Measurements from ENCODE around the gene SHROOM4. TPM values are rescaled to one million over a fixed set of nuclear protein-coding genes. Genes with fewer than 3 reads are reported as not detected.

Gene SHROOM4
- total and polyA plus RNA-seq, 4 donors = 0.62 to 2.3 (median 0.93) TPM

DNA sequence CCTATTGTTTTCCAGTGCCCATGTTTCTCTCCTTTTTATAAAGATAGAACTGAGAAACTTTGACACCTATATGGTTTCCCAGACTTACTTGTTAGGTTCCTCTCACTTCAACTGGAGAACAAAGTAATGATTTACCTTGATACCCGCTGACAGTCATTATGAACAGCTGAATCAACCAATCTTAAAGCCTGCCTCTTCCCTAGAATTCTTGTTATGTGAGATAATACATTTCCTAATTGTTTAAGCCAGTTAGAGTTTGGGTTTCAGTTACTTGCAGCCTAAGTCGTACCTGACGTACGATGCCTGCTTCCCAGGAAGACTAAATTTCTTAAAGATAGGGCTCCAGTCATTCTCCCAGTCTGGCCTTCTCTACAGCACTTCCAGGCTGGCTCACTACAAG, 97.3 kb downstream of the SHROOM4 start:
- Histone ChIP-seq H3K27me3 (ENCODE audit: control insufficient read depth in 4 of 4, insufficient read depth in 4 of 4, low read length in 3 of 4) (no peaks in the 10 kb centered on the region), H3K4me3 (ENCODE audit: low read depth in 1 of 3, low read length in 3 of 3) (no peak overlapping the region), H3K9ac (ENCODE audit: low read depth in 1 of 2, low read length in 2 of 2) (no peak overlapping the region), H3K4me1 (ENCODE audit: control insufficient read depth in 4 of 4, insufficient read depth in 4 of 4, low read length in 3 of 4) (no peaks in the 10 kb centered on the region), H3K27ac (ENCODE audit: low read depth in 1 of 2, low read length in 2 of 2) (no peak overlapping the region), H3K9me3 (ENCODE audit: control insufficient read depth in 4 of 4, low read length in 3 of 4) (no peaks in the 10 kb centered on the region), H3K36me3 (ENCODE audit: control insufficient read depth in 4 of 4, insufficient read depth in 3 of 4, low read depth in 1 of 4, low read length in 3 of 4) (no peaks in the 10 kb centered on the region)
- 97% methylated on average over 4 of the region's 4 CpGs for WGBS
- TF ChIP-seq RXRA (IDR thresholded peaks at IDR 0.05) (no peak), SP1 (IDR thresholded peaks at IDR 0.05) (no peak), YY1 (IDR thresholded peaks at IDR 0.05) (no peak), FOXA2 (IDR thresholded peaks at IDR 0.05) (no peak), HNF4A (conservative IDR thresholded peaks at IDR 0.05) (no peak), RAD21 (IDR thresholded peaks at IDR 0.05) (no peak), EGR1 (IDR thresholded peaks at IDR 0.05; ENCODE audit: low read depth in 2 of 2) (no peak), TAF1 (conservative IDR thresholded peaks at IDR 0.05) (no peak), HNF4G (IDR thresholded peaks at IDR 0.05) (no peak), NR2F2 (IDR thresholded peaks at IDR 0.05) (no peak), GABPA (IDR thresholded peaks at IDR 0.05 in 1 of 2, conservative IDR thresholded peaks at IDR 0.05 in 1 of 2) (no peak), JUND (IDR thresholded peaks at IDR 0.05) (no peak), FOXA1 (IDR thresholded peaks at IDR 0.05) (no peak)
- TF ChIP-seq, protein P1, sequence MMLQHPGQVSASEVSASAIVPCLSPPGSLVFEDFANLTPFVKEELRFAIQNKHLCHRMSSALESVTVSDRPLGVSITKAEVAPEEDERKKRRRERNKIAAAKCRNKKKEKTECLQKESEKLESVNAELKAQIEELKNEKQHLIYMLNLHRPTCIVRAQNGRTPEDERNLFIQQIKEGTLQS (IDR thresholded peaks at IDR 0.05) = no peak
- TF ChIP-seq, protein P2, sequence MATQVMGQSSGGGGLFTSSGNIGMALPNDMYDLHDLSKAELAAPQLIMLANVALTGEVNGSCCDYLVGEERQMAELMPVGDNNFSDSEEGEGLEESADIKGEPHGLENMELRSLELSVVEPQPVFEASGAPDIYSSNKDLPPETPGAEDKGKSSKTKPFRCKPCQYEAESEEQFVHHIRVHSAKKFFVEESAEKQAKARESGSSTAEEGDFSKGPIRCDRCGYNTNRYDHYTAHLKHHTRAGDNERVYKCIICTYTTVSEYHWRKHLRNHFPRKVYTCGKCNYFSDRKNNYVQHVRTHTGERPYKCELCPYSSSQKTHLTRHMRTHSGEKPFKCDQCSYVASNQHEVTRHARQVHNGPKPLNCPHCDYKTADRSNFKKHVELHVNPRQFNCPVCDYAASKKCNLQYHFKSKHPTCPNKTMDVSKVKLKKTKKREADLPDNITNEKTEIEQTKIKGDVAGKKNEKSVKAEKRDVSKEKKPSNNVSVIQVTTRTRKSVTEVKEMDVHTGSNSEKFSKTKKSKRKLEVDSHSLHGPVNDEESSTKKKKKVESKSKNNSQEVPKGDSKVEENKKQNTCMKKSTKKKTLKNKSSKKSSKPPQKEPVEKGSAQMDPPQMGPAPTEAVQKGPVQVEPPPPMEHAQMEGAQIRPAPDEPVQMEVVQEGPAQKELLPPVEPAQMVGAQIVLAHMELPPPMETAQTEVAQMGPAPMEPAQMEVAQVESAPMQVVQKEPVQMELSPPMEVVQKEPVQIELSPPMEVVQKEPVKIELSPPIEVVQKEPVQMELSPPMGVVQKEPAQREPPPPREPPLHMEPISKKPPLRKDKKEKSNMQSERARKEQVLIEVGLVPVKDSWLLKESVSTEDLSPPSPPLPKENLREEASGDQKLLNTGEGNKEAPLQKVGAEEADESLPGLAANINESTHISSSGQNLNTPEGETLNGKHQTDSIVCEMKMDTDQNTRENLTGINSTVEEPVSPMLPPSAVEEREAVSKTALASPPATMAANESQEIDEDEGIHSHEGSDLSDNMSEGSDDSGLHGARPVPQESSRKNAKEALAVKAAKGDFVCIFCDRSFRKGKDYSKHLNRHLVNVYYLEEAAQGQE (IDR thresholded peaks at IDR 0.05) = no peak
- TF ChIP-seq, protein P3, sequence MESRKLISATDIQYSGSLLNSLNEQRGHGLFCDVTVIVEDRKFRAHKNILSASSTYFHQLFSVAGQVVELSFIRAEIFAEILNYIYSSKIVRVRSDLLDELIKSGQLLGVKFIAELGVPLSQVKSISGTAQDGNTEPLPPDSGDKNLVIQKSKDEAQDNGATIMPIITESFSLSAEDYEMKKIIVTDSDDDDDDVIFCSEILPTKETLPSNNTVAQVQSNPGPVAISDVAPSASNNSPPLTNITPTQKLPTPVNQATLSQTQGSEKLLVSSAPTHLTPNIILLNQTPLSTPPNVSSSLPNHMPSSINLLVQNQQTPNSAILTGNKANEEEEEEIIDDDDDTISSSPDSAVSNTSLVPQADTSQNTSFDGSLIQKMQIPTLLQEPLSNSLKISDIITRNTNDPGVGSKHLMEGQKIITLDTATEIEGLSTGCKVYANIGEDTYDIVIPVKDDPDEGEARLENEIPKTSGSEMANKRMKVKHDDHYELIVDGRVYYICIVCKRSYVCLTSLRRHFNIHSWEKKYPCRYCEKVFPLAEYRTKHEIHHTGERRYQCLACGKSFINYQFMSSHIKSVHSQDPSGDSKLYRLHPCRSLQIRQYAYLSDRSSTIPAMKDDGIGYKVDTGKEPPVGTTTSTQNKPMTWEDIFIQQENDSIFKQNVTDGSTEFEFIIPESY (IDR thresholded peaks at IDR 0.05) = no peak
- TF ChIP-seq, protein P4, sequence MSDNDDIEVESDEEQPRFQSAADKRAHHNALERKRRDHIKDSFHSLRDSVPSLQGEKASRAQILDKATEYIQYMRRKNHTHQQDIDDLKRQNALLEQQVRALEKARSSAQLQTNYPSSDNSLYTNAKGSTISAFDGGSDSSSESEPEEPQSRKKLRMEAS (IDR thresholded peaks at IDR 0.05) = no peak
- TF ChIP-seq, protein P5, sequence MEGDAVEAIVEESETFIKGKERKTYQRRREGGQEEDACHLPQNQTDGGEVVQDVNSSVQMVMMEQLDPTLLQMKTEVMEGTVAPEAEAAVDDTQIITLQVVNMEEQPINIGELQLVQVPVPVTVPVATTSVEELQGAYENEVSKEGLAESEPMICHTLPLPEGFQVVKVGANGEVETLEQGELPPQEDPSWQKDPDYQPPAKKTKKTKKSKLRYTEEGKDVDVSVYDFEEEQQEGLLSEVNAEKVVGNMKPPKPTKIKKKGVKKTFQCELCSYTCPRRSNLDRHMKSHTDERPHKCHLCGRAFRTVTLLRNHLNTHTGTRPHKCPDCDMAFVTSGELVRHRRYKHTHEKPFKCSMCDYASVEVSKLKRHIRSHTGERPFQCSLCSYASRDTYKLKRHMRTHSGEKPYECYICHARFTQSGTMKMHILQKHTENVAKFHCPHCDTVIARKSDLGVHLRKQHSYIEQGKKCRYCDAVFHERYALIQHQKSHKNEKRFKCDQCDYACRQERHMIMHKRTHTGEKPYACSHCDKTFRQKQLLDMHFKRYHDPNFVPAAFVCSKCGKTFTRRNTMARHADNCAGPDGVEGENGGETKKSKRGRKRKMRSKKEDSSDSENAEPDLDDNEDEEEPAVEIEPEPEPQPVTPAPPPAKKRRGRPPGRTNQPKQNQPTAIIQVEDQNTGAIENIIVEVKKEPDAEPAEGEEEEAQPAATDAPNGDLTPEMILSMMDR (IDR thresholded peaks at IDR 0.05; ENCODE audit: low read depth, low read length, missing input control) = no peak
- no peak for DNase-seq (ENCODE audit: low spot score)

Data from liver (tissue), 9 donors.